IgD-negative memory B cell (primary cell): ENCODE measurements around the gene UBE2U. TPM values are rescaled to one million over a fixed set of nuclear protein-coding genes. Genes with fewer than 3 reads are reported as not detected.

Experiments used
- H3K27ac Mint-ChIP-seq, 3 donors: one replicate each; pipeline ENCODE4 v1.8.0; 2020 to 2022; ENCODE audit warnings: mild to moderate bottlenecking in 3 of 3, mixed read lengths in 3 of 3, moderate library complexity in 1 of 3
- H3K27me3 Mint-ChIP-seq: one replicate; pipeline ENCODE4 v1.8.0; 2021; ENCODE audit warnings: mixed read lengths
- H3K36me3 Mint-ChIP-seq: one replicate; pipeline ENCODE4 v1.8.0; 2020; ENCODE audit warnings: mild to moderate bottlenecking, mixed read lengths
- H3K4me1 Mint-ChIP-seq, 3 donors: one replicate each; pipeline ENCODE4 v1.8.0; 2020 to 2022; ENCODE audit warnings: mixed read lengths in 3 of 3, mild to moderate bottlenecking in 1 of 3
- H3K4me3 Mint-ChIP-seq, 4 donors: one replicate each; pipeline ENCODE4 v1.8.0; 2020 to 2022; ENCODE audit warnings: mild to moderate bottlenecking in 4 of 4, mixed read lengths in 4 of 4, moderate library complexity in 3 of 4
- H3K9me3 Mint-ChIP-seq, 3 donors: one replicate each; pipeline ENCODE4 v1.8.0; 2020 to 2021; ENCODE audit warnings: mixed read lengths in 3 of 3, mild to moderate bottlenecking in 1 of 3
- polyA plus RNA-seq: library from polyadenylated mRNA; unstranded; fragments of 300-500 nt; fragmentation: Illumina TruSeq; gene quantifications from one replicate; pipeline ENCODE4 v1.2.3, GENCODE V29; 2021

Gene UBE2U
- polyA plus RNA-seq, 1 donor from 2014 or later = not detected

DNA sequence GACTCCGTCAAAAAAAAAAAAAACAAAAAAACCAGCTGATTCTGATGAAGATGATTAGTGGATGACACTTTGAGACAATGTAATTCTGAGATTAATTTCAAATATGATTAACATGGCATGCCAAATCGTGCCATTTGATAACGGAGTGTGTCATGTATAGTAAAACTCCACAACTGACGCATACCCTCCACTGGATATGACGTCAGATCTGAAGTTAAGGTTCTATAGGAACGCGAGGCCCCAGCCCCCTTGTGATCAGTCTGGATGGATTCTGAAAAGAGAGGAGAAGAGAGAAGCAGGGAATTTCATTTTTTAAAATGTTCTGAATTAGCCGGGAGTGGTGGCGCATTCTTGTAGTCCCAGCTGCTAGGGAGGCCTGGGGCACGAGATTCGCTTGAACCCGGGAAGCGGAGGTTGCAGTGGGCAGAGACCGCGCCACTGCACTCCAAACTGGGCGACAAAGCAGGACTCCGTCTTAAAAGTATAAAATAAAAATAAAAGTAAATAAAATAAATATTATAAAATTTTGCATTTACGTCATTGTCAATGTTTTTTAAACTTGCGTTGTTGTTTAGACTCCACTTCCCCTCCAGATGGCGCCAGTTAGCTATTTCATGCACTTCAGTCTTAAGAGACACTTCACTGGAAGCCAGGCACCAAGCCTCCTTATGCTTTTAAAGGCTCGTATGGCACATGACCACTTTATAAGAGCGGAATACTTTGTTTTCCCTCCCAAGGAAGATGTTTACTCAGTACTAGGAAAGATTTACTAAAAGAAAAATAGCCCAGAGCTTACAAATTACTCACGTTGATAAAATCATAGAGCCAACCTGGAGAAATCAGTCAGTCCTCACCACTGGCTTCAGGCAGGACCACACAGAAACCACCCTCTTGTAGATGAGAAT is 65.5 kb downstream of the UBE2U start:
- H3K27ac Mint-ChIP-seq = no peak overlapping the region

DNA sequence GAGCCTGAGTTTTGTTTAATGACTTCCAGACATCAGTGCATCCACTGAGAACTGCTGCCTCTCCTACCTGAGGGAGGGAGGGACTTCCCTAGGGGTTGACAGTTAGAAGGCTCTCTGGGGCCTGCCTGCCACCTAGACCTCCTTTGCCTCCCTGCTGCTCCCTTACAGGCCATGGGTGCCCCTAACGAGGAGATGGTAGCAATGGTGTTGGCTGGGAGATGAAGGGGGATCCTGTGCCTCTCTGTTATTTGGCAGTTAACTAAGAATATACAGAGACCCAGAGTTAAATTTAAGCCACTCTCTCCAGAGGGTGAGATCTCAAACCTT is 66.1 kb downstream of the UBE2U start:
- Mint-ChIP-seq H3K4me1 (peaks cover 0 to 1% (median 0%) of the 10 kb centered on the region in 3 donors), H3K36me3 (no peaks in the 10 kb centered on the region), H3K9me3 (peaks cover 0 to 3% (median 0%) of the 10 kb centered on the region in 3 donors), H3K4me3 (no peak overlapping the region), H3K27me3 (peaks cover 9% of the 10 kb centered on the region), H3K27ac (no peak overlapping the region)

More for the DNA sequence above, 65.5 kb downstream of the UBE2U start:
- peaks cover 10% of the 10 kb centered on the region for H3K27me3 Mint-ChIP-seq
- peaks cover 0 to 3% (median 0%) of the 10 kb centered on the region in 3 donors for H3K9me3 Mint-ChIP-seq
- H3K4me1 Mint-ChIP-seq = peaks cover 0 to 1% (median 0%) of the 10 kb centered on the region in 3 donors
- no peak overlapping the region for H3K4me3 Mint-ChIP-seq
- H3K36me3 Mint-ChIP-seq = no peaks in the 10 kb centered on the region

DNA sequence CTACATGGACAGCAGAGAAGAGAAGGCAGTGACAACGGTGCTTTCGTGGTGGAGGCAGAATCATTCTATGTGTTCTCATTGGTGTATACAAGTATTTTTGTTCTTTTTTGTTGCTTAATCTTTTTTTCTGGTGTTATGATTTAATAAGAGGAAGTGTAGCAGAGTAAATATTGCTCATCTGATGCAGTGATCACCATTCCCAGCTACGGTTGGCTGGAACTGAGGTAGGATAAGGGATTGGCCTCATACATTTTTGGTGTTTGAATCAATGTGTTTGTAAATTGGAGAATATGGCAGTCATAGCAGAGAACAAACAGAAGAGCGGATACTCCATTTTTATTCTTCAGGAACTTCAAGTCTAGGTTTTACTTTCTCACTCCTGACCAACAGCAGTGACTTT is 76.6 kb downstream of the UBE2U start:
- Mint-ChIP-seq H3K9me3 (peaks cover 0 to 2% (median 0%) of the 10 kb centered on the region in 3 donors), H3K4me1 (no peaks in the 10 kb centered on the region), H3K36me3 (no peaks in the 10 kb centered on the region), H3K4me3 (no peak overlapping the region), H3K27ac (no peak overlapping the region), H3K27me3 (no peaks in the 10 kb centered on the region)

DNA sequence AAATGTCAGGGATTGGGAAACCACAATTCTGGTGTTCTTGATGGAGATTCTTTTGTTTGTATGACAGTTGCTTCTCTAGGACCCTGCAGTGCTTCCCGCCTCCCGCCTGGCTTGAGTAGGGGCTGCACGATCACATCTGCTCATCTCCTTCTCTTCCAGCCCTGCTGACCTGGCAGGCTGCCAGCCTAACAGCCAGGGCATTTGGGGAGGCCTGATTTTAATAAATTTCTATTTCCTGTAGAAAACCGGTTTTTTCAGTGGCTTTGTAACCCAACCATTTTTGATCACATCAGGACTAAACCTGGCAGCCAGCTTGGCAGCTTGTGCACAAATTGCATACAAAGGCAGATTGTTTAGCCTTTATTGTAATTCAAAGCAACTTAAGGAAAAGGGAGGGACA is 78.9 kb downstream of the UBE2U start:
- H3K9me3 Mint-ChIP-seq = no peaks in the 10 kb centered on the region
- no peak overlapping the region for H3K27ac Mint-ChIP-seq
- no peaks in the 10 kb centered on the region for H3K4me1 Mint-ChIP-seq
- no peaks in the 10 kb centered on the region for H3K36me3 Mint-ChIP-seq
- no peak overlapping the region for H3K4me3 Mint-ChIP-seq
- no peaks in the 10 kb centered on the region for H3K27me3 Mint-ChIP-seq

DNA sequence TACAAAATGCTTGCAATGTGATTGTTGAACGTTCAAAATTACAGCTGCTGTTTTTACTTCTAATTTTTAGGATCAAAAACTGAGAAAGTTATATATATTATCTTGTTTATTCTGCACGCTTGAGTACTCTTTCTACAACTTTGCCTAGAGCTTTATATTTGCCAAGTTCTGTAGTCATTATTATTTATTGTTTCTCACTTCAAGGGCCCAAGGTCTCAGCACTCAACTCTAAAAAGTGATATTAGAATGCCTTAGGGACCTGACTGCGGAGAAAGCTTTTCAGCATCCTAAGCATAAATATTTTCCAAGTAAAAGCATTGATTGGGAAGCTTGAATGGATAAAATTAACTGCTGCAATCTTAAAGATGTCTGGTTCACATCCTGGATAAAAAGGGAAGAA is 83.6 kb downstream of the UBE2U start:
- Mint-ChIP-seq H3K9me3 (no peaks in the 10 kb centered on the region), H3K4me3 (no peak overlapping the region), H3K27ac (no peak overlapping the region), H3K36me3 (no peaks in the 10 kb centered on the region), H3K4me1 (no peaks in the 10 kb centered on the region), H3K27me3 (peaks cover 3% of the 10 kb centered on the region)

DNA sequence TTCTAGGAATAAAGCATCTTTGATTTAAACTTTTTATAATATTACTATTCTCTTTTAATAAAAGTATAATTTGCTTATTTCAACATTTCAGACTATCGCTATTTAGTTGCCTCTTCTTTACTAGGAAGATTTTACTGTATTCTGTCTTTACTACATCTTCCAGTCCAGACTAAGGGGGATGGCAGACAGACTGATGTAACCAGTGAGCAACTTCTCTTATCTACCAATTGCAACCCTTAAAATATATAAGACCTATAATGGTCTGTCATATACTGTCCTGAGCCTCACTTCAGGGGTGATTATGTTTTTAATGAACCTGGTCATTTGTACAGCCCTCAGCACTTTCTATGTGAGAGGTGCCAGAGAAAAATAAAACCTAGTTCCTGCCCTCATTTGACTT is 87.0 kb downstream of the UBE2U start:
- Mint-ChIP-seq H3K27me3 (peaks cover 5% of the 10 kb centered on the region), H3K36me3 (no peaks in the 10 kb centered on the region), H3K27ac (no peak overlapping the region), H3K4me1 (no peaks in the 10 kb centered on the region), H3K9me3 (no peaks in the 10 kb centered on the region), H3K4me3 (no peak overlapping the region)

DNA sequence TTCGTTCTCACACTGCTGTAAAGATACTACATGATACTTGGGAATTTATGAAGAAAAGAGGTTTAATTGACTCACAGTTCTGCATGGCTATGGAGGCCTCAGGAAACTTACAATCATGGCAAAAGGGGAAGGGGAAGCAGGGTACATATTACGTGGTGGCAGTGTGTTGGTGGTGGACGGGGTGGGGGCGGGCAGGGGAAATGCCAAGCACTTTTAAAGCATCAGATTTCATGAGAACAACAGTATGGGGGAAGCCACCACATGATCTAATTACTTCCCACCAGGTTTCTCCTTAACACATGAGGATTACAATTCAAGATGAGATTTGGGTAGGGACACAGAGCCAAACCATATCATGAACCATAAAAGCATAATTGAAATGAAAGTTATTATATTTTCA is 88.5 kb downstream of the UBE2U start:
- no peak overlapping the region for H3K4me3 Mint-ChIP-seq
- peaks cover 6% of the 10 kb centered on the region for H3K27me3 Mint-ChIP-seq
- H3K9me3 Mint-ChIP-seq = no peaks in the 10 kb centered on the region
- no peaks in the 10 kb centered on the region for H3K36me3 Mint-ChIP-seq
- no peak overlapping the region for H3K27ac Mint-ChIP-seq
- H3K4me1 Mint-ChIP-seq = no peaks in the 10 kb centered on the region

DNA sequence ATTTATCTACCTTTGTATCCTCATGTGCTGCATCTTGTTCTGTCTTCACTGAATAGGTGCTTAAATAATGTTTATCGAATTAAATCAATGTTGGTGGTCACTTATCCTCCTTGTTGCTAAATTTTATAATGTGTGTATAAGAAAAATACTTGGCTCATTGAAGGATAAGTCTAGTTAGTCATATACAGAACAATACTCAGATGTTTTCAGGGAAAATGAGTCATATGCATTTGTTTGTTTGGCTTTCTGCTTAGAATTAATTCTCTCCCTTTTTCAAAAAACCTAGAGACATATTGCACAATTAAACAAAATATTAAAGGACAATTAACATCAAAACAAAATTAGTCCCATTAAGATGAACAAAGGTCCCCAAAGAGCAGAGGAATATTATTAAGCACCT is 89.0 kb downstream of the UBE2U start:
- Mint-ChIP-seq H3K36me3 (no peaks in the 10 kb centered on the region), H3K27me3 (peaks cover 6% of the 10 kb centered on the region), H3K4me3 (no peak overlapping the region), H3K27ac (no peak overlapping the region), H3K9me3 (no peaks in the 10 kb centered on the region), H3K4me1 (no peaks in the 10 kb centered on the region)

DNA sequence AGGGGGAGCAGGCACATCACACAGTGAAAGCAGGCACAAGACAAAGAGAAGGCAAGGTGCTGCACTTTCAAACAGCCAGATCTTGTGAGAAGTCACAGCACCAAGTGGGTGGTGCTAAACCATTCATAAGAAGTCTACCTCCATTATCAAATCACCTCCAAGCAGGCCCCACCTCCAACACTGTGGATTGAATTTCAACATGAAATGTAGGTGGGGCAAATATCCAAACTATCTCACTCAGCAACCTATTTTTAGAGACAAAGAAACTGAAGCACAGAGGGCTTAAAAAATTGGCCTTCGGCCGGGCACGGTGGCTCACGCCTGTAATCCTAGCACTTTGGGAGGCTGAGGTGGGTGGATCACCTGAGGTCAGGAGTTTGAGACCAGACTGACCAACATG is 90.4 kb downstream of the UBE2U start:
- no peaks in the 10 kb centered on the region for H3K4me1 Mint-ChIP-seq
- no peak overlapping the region for H3K4me3 Mint-ChIP-seq
- H3K27me3 Mint-ChIP-seq = peaks cover 6% of the 10 kb centered on the region
- H3K27ac Mint-ChIP-seq = no peak overlapping the region
- H3K36me3 Mint-ChIP-seq = no peaks in the 10 kb centered on the region
- no peaks in the 10 kb centered on the region for H3K9me3 Mint-ChIP-seq

DNA sequence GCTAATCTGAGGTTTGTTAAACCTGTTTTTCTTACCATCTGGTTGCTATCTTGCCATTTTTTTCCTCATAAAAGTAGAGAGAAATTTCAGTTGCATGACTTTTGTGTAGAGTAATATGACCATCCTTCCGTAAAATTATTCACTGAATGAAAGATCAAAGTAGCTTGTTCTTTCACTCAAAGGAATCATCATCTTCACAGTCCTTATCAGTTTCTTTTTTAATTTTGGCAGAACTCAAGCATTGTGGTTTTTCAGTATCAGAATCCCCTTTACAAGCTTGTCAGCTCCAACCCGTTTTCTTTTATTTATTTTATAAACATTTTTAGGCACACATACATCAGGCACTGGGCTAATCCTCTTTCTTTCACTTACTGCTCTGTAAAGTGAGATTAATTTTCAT is 91.7 kb downstream of the UBE2U start:
- H3K9me3 Mint-ChIP-seq = no peaks in the 10 kb centered on the region
- no peak overlapping the region for H3K4me3 Mint-ChIP-seq
- H3K4me1 Mint-ChIP-seq = no peaks in the 10 kb centered on the region
- H3K27me3 Mint-ChIP-seq = peaks cover 6% of the 10 kb centered on the region
- no peak overlapping the region for H3K27ac Mint-ChIP-seq
- no peaks in the 10 kb centered on the region for H3K36me3 Mint-ChIP-seq

DNA sequence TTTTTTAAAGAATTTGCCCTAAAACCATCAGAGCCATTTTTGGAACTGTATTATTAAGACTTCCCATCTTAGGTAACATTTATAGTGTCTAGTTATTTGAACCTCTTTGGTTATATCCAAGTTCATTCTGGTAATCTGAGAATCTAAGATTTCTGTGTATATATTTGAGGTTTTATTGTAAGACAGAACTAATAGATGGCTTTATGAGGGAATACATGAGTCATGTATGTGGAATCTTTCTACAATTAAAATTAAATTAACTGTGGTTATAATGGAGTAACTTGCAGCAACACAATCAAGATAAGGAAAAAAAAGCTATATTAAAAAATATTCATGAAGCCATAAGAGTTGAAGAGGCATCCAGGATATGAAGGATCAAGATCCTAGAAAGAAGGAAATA is 92.1 kb downstream of the UBE2U start:
- Mint-ChIP-seq H3K4me1 (no peaks in the 10 kb centered on the region), H3K27ac (no peak overlapping the region), H3K36me3 (no peaks in the 10 kb centered on the region), H3K4me3 (no peak overlapping the region), H3K9me3 (peaks cover 0 to 1% (median 0%) of the 10 kb centered on the region in 3 donors), H3K27me3 (peaks cover 6% of the 10 kb centered on the region)

DNA sequence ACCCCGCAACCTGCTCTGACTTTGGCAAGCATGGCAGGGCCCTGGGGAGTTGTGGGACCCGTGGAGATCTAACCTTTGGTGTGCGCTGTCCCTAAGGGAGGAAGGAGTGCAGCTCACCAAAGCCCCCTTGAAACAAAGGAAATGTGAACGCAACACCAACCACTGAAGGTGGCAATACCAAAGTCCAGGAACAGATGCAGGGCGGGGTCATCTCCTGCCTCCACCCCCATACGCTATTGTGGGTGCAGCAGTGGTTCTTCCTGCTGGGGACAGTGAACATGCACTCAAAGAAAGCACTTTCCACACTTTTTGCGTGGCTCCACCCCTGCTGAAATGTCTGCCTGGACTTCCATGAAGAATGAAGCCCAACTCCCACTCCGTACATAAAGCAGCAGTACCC is 93.0 kb downstream of the UBE2U start:
- Mint-ChIP-seq H3K4me1 (no peaks in the 10 kb centered on the region), H3K27ac (no peak overlapping the region), H3K27me3 (peaks cover 3% of the 10 kb centered on the region), H3K4me3 (no peak overlapping the region), H3K9me3 (peaks cover 0 to 1% (median 0%) of the 10 kb centered on the region in 3 donors), H3K36me3 (no peaks in the 10 kb centered on the region)

DNA sequence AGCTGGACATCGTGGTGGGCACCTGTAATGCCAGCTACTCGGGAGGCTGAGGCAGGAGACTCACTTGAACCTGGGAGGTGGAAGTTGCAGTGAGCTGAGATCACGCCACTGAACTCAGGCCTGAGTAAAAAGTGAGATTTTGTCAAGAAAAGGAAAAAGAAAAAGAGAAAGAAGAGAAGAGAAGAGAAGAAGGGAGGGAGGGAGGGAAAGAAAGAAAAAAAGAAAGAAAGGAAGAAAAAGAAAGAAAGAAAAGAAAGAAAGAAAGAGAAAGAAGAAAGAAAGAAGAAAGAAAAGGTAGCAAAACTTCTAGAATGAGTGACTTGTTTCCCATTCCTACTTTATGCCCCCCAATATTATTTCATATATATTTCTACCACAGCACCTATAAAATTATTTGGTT is 98.8 kb downstream of the UBE2U start:
- Mint-ChIP-seq H3K36me3 (no peaks in the 10 kb centered on the region), H3K4me3 (no peak overlapping the region), H3K4me1 (no peaks in the 10 kb centered on the region), H3K27ac (peak overlapping the region in 1 of 3 donors; percentile 57), H3K27me3 (peaks cover 3% of the 10 kb centered on the region), H3K9me3 (peaks cover 0 to 1% (median 0%) of the 10 kb centered on the region in 3 donors)

DNA sequence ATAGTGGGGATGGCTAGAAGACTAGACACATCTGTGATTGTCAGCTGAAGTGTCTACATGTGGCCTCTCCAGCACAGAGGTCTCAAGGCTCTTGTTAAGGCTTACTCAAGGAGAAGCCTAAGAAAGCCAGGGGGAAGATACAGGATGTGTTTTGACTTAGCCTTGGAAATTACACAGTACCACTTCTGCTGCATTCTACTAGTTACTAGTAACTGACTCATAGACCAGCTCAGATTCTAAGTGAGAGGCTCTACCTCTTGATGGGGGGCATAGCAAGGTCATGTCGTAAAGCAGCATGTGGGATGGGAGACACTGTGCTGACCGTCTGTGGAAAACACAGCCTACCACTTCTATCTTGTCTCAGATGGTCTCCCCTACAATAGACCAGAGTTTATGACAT is 99.5 kb downstream of the UBE2U start:
- no peak overlapping the region for H3K4me3 Mint-ChIP-seq
- H3K9me3 Mint-ChIP-seq = peaks cover 0 to 1% (median 0%) of the 10 kb centered on the region in 3 donors
- peaks cover 3% of the 10 kb centered on the region for H3K27me3 Mint-ChIP-seq
- H3K36me3 Mint-ChIP-seq = no peaks in the 10 kb centered on the region
- H3K27ac Mint-ChIP-seq = no peak overlapping the region
- no peaks in the 10 kb centered on the region for H3K4me1 Mint-ChIP-seq

DNA sequence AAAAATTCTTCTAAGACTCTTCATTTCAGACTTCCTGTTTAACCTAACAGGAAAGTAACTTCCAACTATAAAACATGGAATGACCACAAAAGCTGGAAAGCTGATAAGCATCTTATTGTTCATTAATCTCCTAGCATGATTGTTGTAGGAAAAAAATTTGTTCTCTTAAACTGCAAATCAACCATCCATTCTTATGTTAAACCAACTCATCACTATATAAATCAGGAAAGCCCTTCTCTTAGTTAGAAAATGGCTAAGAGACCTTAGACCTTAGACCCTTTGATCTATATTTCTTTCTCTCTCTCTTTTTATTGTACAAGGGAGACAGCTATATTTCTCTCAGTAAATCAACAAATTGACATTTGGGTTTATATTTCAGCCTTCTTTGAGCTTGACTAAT is 101.4 kb downstream of the UBE2U start:
- peaks cover 2% of the 10 kb centered on the region for H3K36me3 Mint-ChIP-seq
- peaks cover 0 to 1% (median 0%) of the 10 kb centered on the region in 3 donors for H3K9me3 Mint-ChIP-seq
- no peak overlapping the region for H3K27ac Mint-ChIP-seq

DNA sequence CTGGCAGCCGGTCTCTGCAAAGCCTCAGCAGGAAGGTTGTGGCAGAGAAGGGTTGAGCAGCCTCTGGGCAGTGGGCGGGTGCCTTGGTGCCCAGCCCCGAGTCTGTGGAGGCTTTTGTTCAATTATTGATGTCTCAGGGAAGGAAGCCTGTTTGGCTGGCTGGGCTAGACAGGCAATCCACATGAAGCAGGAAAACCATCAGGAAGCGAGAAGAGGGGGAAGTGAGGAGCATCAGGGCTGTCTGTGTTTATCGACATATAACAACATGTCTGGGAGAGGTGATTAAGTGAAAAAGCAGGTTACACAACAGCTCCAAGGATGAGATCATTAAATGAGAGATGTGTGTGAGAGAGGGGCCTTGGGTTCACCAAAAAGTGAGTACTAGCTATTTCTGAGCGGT is 105.4 kb downstream of the UBE2U start:
- Mint-ChIP-seq H3K9me3 (no peaks in the 10 kb centered on the region), H3K4me3 (no peak overlapping the region), H3K27me3 (peaks cover 6% of the 10 kb centered on the region), H3K27ac (no peak overlapping the region), H3K4me1 (peaks cover 0 to 5% (median 0%) of the 10 kb centered on the region in 3 donors), H3K36me3 (peaks cover 2% of the 10 kb centered on the region)

More for the DNA sequence above, 101.4 kb downstream of the UBE2U start:
- Mint-ChIP-seq H3K4me3 (no peak overlapping the region), H3K4me1 (peaks cover 0 to 5% (median 0%) of the 10 kb centered on the region in 3 donors), H3K27me3 (peaks cover 7% of the 10 kb centered on the region)
